ENCODE results near the gene HADHB.

DNA sequence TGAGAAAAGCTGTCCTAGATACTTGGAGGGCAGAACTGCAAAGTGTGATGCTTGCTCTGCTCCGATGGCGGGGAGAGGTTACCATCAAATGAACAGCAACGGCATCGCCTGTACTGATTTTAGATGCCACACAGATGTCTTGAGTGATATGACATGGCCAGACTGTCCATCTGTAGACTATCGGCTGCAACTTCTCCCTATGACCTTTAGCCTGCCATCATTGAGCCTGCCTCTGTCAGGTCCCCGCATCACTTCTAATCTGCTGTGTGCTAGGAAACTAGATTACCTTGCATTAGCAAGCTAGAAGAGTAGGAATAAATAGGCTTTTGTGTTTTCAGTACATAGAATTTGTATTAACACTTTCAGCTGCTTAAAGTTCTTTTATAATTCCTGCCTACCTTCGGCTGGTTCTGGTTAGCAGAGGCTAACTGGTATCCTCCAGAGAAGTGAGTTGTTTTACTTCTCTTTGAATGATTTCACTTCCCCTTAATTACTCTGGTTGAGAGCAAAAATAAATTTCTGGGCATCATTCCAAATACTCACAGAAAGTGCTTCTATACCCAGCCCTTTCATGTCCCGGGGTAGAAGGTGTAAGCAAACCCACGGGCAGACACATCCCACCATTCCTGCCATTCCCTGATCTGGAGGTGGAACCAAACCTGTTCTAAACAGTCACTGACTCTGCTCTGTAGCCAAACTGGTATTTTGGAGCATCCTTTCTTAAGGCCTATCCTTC lies 47.9 kb upstream of the HADHB start:
- TF ChIP-seq, protein P1, sequence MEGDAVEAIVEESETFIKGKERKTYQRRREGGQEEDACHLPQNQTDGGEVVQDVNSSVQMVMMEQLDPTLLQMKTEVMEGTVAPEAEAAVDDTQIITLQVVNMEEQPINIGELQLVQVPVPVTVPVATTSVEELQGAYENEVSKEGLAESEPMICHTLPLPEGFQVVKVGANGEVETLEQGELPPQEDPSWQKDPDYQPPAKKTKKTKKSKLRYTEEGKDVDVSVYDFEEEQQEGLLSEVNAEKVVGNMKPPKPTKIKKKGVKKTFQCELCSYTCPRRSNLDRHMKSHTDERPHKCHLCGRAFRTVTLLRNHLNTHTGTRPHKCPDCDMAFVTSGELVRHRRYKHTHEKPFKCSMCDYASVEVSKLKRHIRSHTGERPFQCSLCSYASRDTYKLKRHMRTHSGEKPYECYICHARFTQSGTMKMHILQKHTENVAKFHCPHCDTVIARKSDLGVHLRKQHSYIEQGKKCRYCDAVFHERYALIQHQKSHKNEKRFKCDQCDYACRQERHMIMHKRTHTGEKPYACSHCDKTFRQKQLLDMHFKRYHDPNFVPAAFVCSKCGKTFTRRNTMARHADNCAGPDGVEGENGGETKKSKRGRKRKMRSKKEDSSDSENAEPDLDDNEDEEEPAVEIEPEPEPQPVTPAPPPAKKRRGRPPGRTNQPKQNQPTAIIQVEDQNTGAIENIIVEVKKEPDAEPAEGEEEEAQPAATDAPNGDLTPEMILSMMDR (IDR thresholded peaks at IDR 0.05) = no peak
- no peak for TF ChIP-seq RFX5 (IDR thresholded peaks at IDR 0.05; ENCODE audit: low read length)
- TF ChIP-seq RXRA (IDR thresholded peaks at IDR 0.05; ENCODE audit: borderline replicate concordance, low read depth) = no peak
- TF ChIP-seq, protein P2, sequence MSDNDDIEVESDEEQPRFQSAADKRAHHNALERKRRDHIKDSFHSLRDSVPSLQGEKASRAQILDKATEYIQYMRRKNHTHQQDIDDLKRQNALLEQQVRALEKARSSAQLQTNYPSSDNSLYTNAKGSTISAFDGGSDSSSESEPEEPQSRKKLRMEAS (IDR thresholded peaks at IDR 0.05; ENCODE audit: low read depth) = no peak
- no peak for TF ChIP-seq FOXJ3 (CRISPR knock-in tag; IDR thresholded peaks at IDR 0.05)
- TF ChIP-seq, protein P3, sequence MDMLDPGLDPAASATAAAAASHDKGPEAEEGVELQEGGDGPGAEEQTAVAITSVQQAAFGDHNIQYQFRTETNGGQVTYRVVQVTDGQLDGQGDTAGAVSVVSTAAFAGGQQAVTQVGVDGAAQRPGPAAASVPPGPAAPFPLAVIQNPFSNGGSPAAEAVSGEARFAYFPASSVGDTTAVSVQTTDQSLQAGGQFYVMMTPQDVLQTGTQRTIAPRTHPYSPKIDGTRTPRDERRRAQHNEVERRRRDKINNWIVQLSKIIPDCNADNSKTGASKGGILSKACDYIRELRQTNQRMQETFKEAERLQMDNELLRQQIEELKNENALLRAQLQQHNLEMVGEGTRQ (IDR thresholded peaks at IDR 0.05; ENCODE audit: borderline replicate concordance, low read depth, low read length) = no peak
